Chondrocyte (in vitro differentiated cells): ENCODE data around the gene KYNU. TPM values are rescaled to one million over a fixed set of nuclear protein-coding genes. Genes with fewer than 3 reads are reported as not detected.
"Not testable (repeated sequence)": the region's sequence is repeated elsewhere in the genome, so short reads cannot be mapped to it uniquely, and the experiment has no call there.

Experiments used
- DNase-seq: peaks from one replicate; pipeline ENCODE4 v3.0.0; 2021; ENCODE audit warnings: mixed read lengths, low spot score
- H3K27ac Mint-ChIP-seq: one replicate; pipeline ENCODE4 v1.8.0; 2021; ENCODE audit warnings: mild to moderate bottlenecking, moderate library complexity, mixed read lengths; ENCODE audit not compliant: unreplicated experiment
- H3K27me3 Mint-ChIP-seq: 2 replicates; pipeline ENCODE4 v1.8.0; 2021; ENCODE audit warnings: low read depth, mixed read lengths
- H3K36me3 Mint-ChIP-seq: 2 replicates; pipeline ENCODE4 v1.8.0; 2021; ENCODE audit warnings: low read depth, mixed read lengths
- H3K4me1 Mint-ChIP-seq: 2 replicates; pipeline ENCODE4 v1.8.0; 2021; ENCODE audit warnings: low read depth, mild to moderate bottlenecking, mixed read lengths
- H3K4me3 Mint-ChIP-seq: one replicate; pipeline ENCODE4 v1.8.0; 2021; ENCODE audit warnings: mild to moderate bottlenecking, moderate library complexity, mixed read lengths; ENCODE audit not compliant: unreplicated experiment
- H3K9me3 Mint-ChIP-seq: 2 replicates; pipeline ENCODE4 v1.8.0; 2021; ENCODE audit warnings: low read depth, mixed read lengths
- CTCF ChIP-seq: fragments of 200-600 bp; sonication (generic); IDR thresholded peaks from 2 replicates; pipeline ENCODE4 v1.5.0; 2021; ENCODE audit warnings: antibody characterized with exemption, mild to moderate bottlenecking, moderate library complexity
- total RNA-seq: library from RNA; stranded (reverse); gene quantifications from 3 replicates; pipeline ENCODE4 v1.2.1, GENCODE V29; 2021

The KYNU gene
- total RNA-seq, 1 donor from 2014 or later = not detected

GRCh38 chr2:142897807-142898206 is 20.3 kb downstream of the KYNU start:
- Mint-ChIP-seq H3K36me3 (no peaks in the 10 kb centered on the region), H3K27ac (no peak overlapping the region), H3K9me3 (no peaks in the 10 kb centered on the region), H3K4me3 (no peak overlapping the region), H3K27me3 (no peaks in the 10 kb centered on the region), H3K4me1 (peaks cover 3% of the 10 kb centered on the region)
- no peak for DNase-seq
- no peak for TF ChIP-seq CTCF

- not testable (repeated sequence) for H3K36me3 Mint-ChIP-seq, DNase-seq, H3K27ac Mint-ChIP-seq, H3K4me1 Mint-ChIP-seq, H3K27me3 Mint-ChIP-seq, H3K4me3 Mint-ChIP-seq, H3K9me3 Mint-ChIP-seq
These were observed 22.9 kb downstream of the KYNU start for GRCh38 chr2:142900327-142900726.

GRCh38 chr2:142901780-142902179 is 24.3 kb downstream of the KYNU start:
- Mint-ChIP-seq H3K4me1 (peaks cover 3% of the 10 kb centered on the region), H3K27me3 (no peaks in the 10 kb centered on the region), H3K36me3 (no peaks in the 10 kb centered on the region), H3K9me3 (no peaks in the 10 kb centered on the region), H3K4me3 (no peak overlapping the region), H3K27ac (no peak overlapping the region)
- TF ChIP-seq CTCF = no peak
- no peak for DNase-seq

GRCh38 chr2:142903726-142904125 is 26.3 kb downstream of the KYNU start:
- H3K27ac Mint-ChIP-seq, H3K36me3 Mint-ChIP-seq, H3K9me3 Mint-ChIP-seq, DNase-seq, H3K27me3 Mint-ChIP-seq, H3K4me3 Mint-ChIP-seq, H3K4me1 Mint-ChIP-seq: not testable (repeated sequence)

- H3K27me3 Mint-ChIP-seq = no peaks in the 10 kb centered on the region
- H3K4me3 Mint-ChIP-seq = no peak overlapping the region
- H3K27ac Mint-ChIP-seq = no peak overlapping the region
- H3K4me1 Mint-ChIP-seq = no peaks in the 10 kb centered on the region
- no peaks in the 10 kb centered on the region for H3K9me3 Mint-ChIP-seq
- DNase-seq = no peak
- TF ChIP-seq CTCF = no peak
- H3K36me3 Mint-ChIP-seq = no peaks in the 10 kb centered on the region
These were observed 30.2 kb downstream of the KYNU start for GRCh38 chr2:142907653-142908052.

GRCh38 chr2:142914507-142915313 is 37.2 kb downstream of the KYNU start:
- DNase-seq = no peak
- Mint-ChIP-seq H3K27me3 (no peaks in the 10 kb centered on the region), H3K36me3 (no peaks in the 10 kb centered on the region), H3K9me3 (peaks cover 7% of the 10 kb centered on the region), H3K4me1 (no peaks in the 10 kb centered on the region), H3K4me3 (no peak overlapping the region), H3K27ac (no peak overlapping the region)
- TF ChIP-seq CTCF = no peak
